H1 (cell line): ENCODE measurements around the gene WDR81.

Experiments used
- CTCF ChIP-seq, 3 experiments: IDR thresholded peaks; 1 replicate in 2 of 3; 2 replicates in 1 of 3; pipeline versions ENCODE4 v1.5.1 to v1.6.1; 2011; ENCODE audit warnings: low read length in 3 of 3, mild to moderate bottlenecking in 3 of 3, inconsistent platforms in 2 of 3, low read depth in 1 of 3, moderate library complexity in 1 of 3; ENCODE audit not compliant: insufficient read depth in 1 of 3; ENCODE audit errors: control extremely low read depth in 1 of 3
- GABPA ChIP-seq: IDR thresholded peaks from 2 replicates; pipeline ENCODE4 v1.6.1; 2011; ENCODE audit warnings: mild to moderate bottlenecking, low read length, moderate library complexity, borderline replicate concordance; ENCODE audit not compliant: insufficient read depth
- POLR2A ChIP-seq, 2 experiments: IDR thresholded peaks; 1 replicate in 1 of 2; 2 replicates in 1 of 2; pipeline ENCODE4 v1.6.1; 2011; ENCODE audit warnings: low read depth in 2 of 2, low read length in 2 of 2, mild to moderate bottlenecking in 2 of 2; ENCODE audit errors: control extremely low read depth in 1 of 2
- RAD21 ChIP-seq, 2 experiments: IDR thresholded peaks in 1 of 2; conservative IDR thresholded peaks in 1 of 2; 2 replicates each; pipeline ENCODE4 v1.6.1; 2011; ENCODE audit warnings: low read depth in 2 of 2, low read length in 2 of 2, improper control_type of control experiment in 1 of 2, inconsistent platforms in 1 of 2, mild to moderate bottlenecking in 1 of 2, moderate library complexity in 1 of 2
- RFX5 ChIP-seq: IDR thresholded peaks from 2 replicates; pipeline ENCODE4 v1.6.1; 2011; ENCODE audit warnings: low read depth, low read length, improper control_type of control experiment, borderline replicate concordance
- SAP30 ChIP-seq: fragments of 300-600 bp; sonication (generic); IDR thresholded peaks from 2 replicates; pipeline ENCODE4 v1.7.1; 2012; ENCODE audit warnings: low read length, moderate library complexity, mild to moderate bottlenecking, inconsistent platforms; ENCODE audit not compliant: insufficient read depth, insufficient replicate concordance
- TAF1 ChIP-seq: IDR thresholded peaks from 2 replicates; pipeline ENCODE4 v1.6.1; 2011; ENCODE audit warnings: mild to moderate bottlenecking, low read depth, low read length
- ZNF274 ChIP-seq: IDR thresholded peaks from 2 replicates; pipeline ENCODE4 v1.7.0; 2012; ENCODE audit warnings: low read length, borderline replicate concordance; ENCODE audit errors: extremely low read depth

- TF ChIP-seq POLR2A (IDR thresholded peaks at IDR 0.05; ENCODE audit: control extremely low read depth in 1 of 2, low read depth in 2 of 2, low read length in 2 of 2) (peak in 1 of 2 experiments; percentile 32; a peak in 1 of 3 replicates), GABPA (no peak), CTCF (IDR thresholded peaks at IDR 0.05; ENCODE audit: control extremely low read depth in 1 of 3, insufficient read depth in 1 of 3, low read depth in 1 of 3, low read length in 3 of 3) (peak; percentile 75 to 91 (median 81)), ZNF274 (no peak), RFX5 (no peak), SAP30 (peak; percentile 50), TAF1 (peak; percentile 11; the same call in 1 of the 2 replicates), RAD21 (IDR thresholded peaks at IDR 0.05 in 1 of 2, conservative IDR thresholded peaks at IDR 0.05 in 1 of 2; ENCODE audit: low read depth in 2 of 2, low read length in 2 of 2) (peak; percentile 75 to 83)
These were observed 10.6 kb upstream of the WDR81 start for GRCh38 chr17:1713878-1714426.
